ENCODE results near the gene TMF1. TPM values are rescaled to one million over a fixed set of nuclear protein-coding genes. Genes with fewer than 3 reads are reported as not detected.
A peak's percentile ranks its signal among the peaks of the same experiment; 100 is the strongest.

Gene TMF1
- total RNA-seq, 4 donors from 2014 or later = 36.8 to 49.5 (median 47.1) TPM

DNA sequence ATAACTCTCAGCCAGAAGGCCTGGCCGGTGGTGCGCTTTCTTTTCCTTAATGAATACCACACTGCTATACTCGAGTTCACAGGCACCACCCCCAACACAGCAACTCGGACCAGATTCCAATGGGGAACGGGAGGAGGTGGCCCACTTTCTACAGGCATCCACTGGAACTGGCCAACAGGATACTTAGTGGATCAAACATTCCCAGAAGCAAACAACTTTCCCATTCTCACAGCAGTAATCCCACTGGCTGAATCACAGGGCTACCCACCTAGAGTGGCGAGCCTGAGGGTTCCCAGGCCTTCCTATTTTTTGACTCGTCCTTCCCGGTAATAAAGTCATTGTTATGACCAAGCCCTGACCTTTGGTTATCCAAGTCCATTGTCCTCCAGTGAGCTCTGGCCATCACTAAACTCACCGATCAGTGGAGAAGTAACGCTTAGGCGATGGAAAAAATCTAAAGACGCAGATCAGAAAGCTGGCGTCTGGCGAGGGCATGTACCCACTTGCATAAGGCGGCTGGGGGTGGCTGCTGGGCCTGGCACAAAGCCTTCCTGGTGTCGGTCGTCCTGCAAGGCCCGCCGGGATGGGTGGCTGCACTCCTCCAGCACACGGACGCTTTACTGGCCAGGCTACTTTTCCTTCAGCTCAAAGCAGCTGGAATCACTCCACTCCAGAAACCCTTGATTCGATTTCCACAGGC lies 39.9 kb downstream of the TMF1 start:
- no peaks in the 10 kb centered on the region for H3K27me3 ChIP-seq
- TF ChIP-seq, protein P1, sequence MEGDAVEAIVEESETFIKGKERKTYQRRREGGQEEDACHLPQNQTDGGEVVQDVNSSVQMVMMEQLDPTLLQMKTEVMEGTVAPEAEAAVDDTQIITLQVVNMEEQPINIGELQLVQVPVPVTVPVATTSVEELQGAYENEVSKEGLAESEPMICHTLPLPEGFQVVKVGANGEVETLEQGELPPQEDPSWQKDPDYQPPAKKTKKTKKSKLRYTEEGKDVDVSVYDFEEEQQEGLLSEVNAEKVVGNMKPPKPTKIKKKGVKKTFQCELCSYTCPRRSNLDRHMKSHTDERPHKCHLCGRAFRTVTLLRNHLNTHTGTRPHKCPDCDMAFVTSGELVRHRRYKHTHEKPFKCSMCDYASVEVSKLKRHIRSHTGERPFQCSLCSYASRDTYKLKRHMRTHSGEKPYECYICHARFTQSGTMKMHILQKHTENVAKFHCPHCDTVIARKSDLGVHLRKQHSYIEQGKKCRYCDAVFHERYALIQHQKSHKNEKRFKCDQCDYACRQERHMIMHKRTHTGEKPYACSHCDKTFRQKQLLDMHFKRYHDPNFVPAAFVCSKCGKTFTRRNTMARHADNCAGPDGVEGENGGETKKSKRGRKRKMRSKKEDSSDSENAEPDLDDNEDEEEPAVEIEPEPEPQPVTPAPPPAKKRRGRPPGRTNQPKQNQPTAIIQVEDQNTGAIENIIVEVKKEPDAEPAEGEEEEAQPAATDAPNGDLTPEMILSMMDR (IDR thresholded peaks at IDR 0.05) = no peak
- TF ChIP-seq POLR2A (IDR thresholded peaks at IDR 0.05) = no peak
- H3K4me3 ChIP-seq = peak overlapping the region; percentile 73 to 98 (median 92)
- no peaks in the 10 kb centered on the region for H3K9me3 ChIP-seq
- H3K4me1 ChIP-seq = peaks cover 0 to 11% (median 0%) of the 10 kb centered on the region in 4 donors
- H3K27ac ChIP-seq = peak overlapping the region; percentile 90 to 96 (median 95)
- H3K36me3 ChIP-seq = peaks cover 0 to 21% (median 0%) of the 10 kb centered on the region in 3 donors
- no peak for DNase-seq

DNA sequence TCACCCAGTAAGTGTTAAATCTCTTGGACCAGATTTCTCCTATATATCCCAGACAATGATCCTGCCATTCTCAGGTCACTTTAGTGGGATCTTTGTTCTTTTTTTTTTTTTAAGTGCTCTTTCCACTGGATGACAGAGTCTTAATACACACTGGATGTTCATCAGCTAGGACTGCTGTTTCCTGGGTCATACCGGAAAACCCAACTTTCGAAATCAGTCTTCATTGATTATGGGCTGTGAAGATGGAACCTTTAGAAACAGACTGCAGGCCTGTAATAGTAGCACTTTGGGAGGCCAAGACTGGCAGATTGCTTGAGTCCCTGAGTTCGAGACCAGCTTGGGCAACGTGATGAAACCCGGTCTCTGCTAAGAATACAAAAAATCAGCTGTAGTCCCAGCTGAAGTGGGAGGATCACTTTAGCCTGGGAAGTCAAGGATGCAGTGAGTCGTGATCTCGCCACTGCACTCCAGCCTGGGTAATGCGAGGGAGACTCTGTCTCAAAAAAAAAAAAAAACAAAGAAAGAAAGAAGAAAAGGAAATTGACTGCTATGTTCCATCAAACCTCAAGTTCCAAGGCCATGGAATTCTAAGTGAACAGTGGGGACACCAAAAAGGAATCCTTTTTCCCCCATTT lies 40.9 kb downstream of the TMF1 start:
- H3K9me3 ChIP-seq = no peaks in the 10 kb centered on the region
- TF ChIP-seq, protein P1 (IDR thresholded peaks at IDR 0.05) = no peak
- TF ChIP-seq POLR2A (IDR thresholded peaks at IDR 0.05) = no peak
- peaks cover 0 to 11% (median 0%) of the 10 kb centered on the region in 4 donors for H3K4me1 ChIP-seq
- DNase-seq = no peak
- H3K36me3 ChIP-seq = peaks cover 0 to 32% (median 0%) of the 10 kb centered on the region in 3 donors
- H3K4me3 ChIP-seq = no peak overlapping the region
- no peaks in the 10 kb centered on the region for H3K27me3 ChIP-seq
- H3K27ac ChIP-seq = no peak overlapping the region

DNA sequence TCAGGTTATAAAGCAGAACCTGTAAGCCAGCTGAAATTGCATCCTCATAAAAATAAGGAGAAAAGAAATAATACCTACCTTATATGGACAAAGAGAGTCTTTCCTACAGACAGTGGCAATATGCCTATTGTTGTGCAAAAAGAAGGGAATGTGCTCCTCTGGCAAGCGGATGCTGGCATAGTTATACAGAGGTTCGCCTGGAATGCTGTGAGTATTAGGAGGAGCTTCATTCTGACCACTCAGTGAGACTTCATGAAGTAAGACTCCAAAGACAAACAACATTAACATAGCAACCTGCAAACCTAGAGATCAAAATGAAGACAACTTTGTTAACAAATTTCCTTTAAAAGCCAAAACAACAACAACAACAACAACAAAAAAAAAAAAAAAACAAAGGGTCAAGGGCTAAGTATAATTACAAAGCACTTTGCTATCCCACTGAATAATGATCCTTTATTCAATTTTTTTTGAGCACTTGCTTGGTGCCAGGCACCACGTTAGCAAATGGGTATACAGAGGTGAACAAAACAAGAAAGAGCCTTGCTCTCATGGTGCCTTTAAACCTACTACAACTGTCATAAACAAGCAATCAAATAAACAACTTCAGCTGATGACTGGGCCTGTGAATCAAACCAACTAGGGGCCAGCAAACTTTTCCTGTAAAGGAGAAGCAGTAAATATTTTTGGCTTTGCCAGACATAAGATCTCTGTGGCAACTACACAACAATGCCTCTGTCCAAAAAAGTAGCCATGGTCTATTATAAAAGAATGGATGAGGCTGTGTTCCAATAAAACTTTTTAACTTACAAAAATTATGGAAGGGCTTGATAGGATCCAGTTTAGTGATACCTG lies 42.3 kb downstream of the TMF1 start:
- H3K36me3 ChIP-seq = peaks cover 0 to 40% (median 0%) of the 10 kb centered on the region in 3 donors
- H3K4me1 ChIP-seq = peaks cover 0 to 9% (median 0%) of the 10 kb centered on the region in 4 donors
- no peak overlapping the region for H3K27ac ChIP-seq
- H3K27me3 ChIP-seq = no peaks in the 10 kb centered on the region
- no peak overlapping the region for H3K4me3 ChIP-seq
- no peak for DNase-seq
- TF ChIP-seq POLR2A (IDR thresholded peaks at IDR 0.05) = no peak
- TF ChIP-seq, protein P1 (IDR thresholded peaks at IDR 0.05) = no peak
- no peaks in the 10 kb centered on the region for H3K9me3 ChIP-seq

DNA sequence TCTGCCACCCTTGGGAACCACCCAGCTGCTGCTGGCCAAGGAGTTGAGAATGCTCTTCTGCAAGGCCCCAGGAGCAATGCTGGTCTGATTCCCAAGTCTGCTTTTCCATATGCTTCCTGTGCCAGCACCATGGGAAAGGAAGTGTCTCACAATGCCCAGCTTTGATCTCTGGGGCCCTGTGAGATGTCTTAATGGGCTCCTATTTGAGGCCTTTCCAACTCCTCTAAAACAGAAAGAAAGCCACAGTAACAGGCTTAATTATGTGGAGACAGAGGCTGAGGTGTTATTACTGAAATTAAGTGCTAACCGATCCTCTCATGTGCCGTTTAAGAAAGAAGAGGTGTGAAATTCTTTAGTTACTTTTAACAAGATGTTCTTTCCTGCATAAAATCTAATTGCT lies 43.2 kb downstream of the TMF1 start:
- no peak for DNase-seq
- Histone ChIP-seq H3K36me3 (peaks cover 0 to 46% (median 0%) of the 10 kb centered on the region in 3 donors), H3K27me3 (no peaks in the 10 kb centered on the region), H3K9me3 (no peaks in the 10 kb centered on the region), H3K4me1 (peaks cover 0 to 1% (median 0%) of the 10 kb centered on the region in 4 donors), H3K4me3 (no peak overlapping the region), H3K27ac (no peak overlapping the region)
- TF ChIP-seq POLR2A (IDR thresholded peaks at IDR 0.05) = no peak
- TF ChIP-seq, protein P1 (IDR thresholded peaks at IDR 0.05) = no peak

DNA sequence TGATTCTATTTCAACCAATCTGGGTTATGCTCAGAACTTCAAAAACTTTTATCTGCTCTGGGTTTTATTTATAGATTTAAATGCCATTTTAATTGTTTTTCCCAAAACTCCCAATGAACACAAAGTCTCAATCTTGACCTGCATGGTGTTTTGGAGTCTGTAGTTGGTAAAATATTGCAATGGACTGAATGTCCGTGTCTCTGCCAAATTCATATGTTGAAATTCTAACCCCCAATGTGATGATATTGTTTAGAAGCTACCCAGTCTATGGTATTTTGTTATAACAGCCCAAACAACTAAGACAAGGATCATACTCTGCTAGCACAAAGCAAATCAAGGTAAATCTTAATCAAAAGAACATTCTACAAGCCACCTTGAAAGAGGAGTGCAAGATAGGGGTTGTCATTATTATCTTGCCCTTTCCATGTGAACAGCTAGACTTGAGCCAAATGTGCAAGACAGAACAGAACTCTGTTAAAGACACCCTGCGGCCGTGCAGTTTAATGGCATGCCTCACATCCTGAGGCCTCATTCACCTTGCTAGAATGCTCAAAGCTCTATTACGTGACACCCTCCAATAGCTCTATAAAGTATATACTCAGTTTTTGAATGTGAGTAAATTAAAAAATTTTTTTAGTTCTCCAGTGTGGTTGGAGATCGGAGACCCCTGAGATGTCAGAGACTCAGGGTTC lies 46.2 kb downstream of the TMF1 start:
- Histone ChIP-seq H3K27ac (no peak overlapping the region), H3K4me3 (no peak overlapping the region), H3K4me1 (no peaks in the 10 kb centered on the region), H3K9me3 (no peaks in the 10 kb centered on the region), H3K36me3 (peaks cover 0 to 75% (median 0%) of the 10 kb centered on the region in 3 donors), H3K27me3 (no peaks in the 10 kb centered on the region)
- no peak for TF ChIP-seq POLR2A (IDR thresholded peaks at IDR 0.05)
- TF ChIP-seq, protein P1 (IDR thresholded peaks at IDR 0.05) = no peak
- DNase-seq = no peak

All from Peyer's patch (tissue), 4 donors.